Activated naive CD4-positive, alpha-beta T cell treated with anti-CD3 and anti-CD28 coated beads, Interleukin-2, amount 50 U/mL, for 24 hours (primary cell): ENCODE data around the gene SAMHD1.

Experiments used
- H3K27ac Mint-ChIP-seq: one replicate; pipeline ENCODE4 v1.8.0; 2021; ENCODE audit warnings: mild to moderate bottlenecking, mixed read lengths
- H3K27me3 Mint-ChIP-seq: one replicate; pipeline ENCODE4 v1.8.0; 2021; ENCODE audit warnings: mixed read lengths
- H3K36me3 Mint-ChIP-seq: one replicate; pipeline ENCODE4 v1.8.0; 2021; ENCODE audit warnings: mixed read lengths
- H3K4me1 Mint-ChIP-seq: one replicate; pipeline ENCODE4 v1.8.0; 2021; ENCODE audit warnings: mixed read lengths
- H3K4me3 Mint-ChIP-seq: one replicate; pipeline ENCODE4 v1.8.0; 2021; ENCODE audit warnings: mild to moderate bottlenecking, mixed read lengths
- H3K9me3 Mint-ChIP-seq: one replicate; pipeline ENCODE4 v1.8.0; 2021; ENCODE audit warnings: mixed read lengths

The SAMHD1 gene

DNA sequence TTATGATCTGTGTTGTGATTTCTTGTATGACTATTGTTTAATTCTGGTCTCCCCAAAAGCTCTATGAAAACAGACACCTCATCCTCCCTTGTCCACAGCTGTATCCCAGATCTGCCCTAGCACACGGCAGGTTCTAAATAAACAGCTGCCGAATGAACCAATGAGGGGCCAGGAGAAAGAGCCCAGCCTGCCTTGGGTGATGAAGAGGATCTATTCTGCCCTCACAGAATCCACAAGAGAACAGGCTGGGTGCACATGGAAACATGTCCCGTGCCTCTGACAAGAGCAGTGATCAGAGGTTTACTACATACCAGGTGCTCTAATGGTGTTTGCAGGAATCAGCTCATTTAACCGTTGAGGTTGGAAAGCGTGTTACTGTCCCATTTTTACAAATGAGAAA, 91.2 kb downstream of the SAMHD1 start:
- Mint-ChIP-seq H3K4me1 (peaks cover 22% of the 10 kb centered on the region), H3K27ac (no peak overlapping the region), H3K4me3 (no peak overlapping the region), H3K27me3 (peaks cover 7% of the 10 kb centered on the region), H3K9me3 (no peaks in the 10 kb centered on the region), H3K36me3 (no peaks in the 10 kb centered on the region)

DNA sequence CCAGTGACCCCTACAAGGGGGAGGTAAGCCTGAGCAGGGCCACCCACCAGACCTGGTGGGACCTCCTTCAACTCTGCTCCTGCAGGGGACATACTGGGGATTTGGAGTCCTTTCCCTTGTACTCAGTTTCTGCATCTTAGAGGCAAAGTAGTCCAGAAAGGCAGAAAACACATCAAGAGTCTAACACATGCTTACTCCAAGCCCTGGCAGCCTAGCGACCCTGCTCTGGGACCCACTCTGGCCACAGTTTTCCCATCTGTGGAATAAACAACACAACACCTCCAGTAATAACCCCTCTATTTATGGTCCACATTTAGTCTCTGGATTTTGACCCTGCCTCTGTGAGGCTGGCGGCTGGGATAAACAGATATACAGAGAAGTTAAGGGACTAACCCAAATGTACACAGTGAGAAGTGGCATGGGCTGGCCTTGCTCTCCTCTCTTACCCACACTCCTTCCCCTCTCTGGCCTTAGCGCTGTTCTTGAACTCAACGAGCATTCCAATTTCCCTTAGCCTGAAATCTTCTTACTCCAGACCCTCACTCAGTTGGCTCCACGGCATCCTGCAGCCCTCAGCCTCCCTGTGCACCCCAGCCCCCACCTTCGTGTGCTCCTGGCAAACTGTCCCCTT, 91.7 kb downstream of the SAMHD1 start:
- Mint-ChIP-seq H3K4me1 (peaks cover 17% of the 10 kb centered on the region), H3K27me3 (peaks cover 3% of the 10 kb centered on the region), H3K4me3 (no peak overlapping the region), H3K9me3 (no peaks in the 10 kb centered on the region), H3K27ac (no peak overlapping the region), H3K36me3 (no peaks in the 10 kb centered on the region)

GRCh38 chr20:36859282-36859555, 92.3 kb downstream of the SAMHD1 start:
- no peak overlapping the region for H3K27ac Mint-ChIP-seq
- H3K36me3 Mint-ChIP-seq: no peaks in the 10 kb centered on the region
- H3K4me3 Mint-ChIP-seq: no peak overlapping the region
- peaks cover 16% of the 10 kb centered on the region for H3K4me1 Mint-ChIP-seq
- no peaks in the 10 kb centered on the region for H3K9me3 Mint-ChIP-seq
- H3K27me3 Mint-ChIP-seq: peaks cover 2% of the 10 kb centered on the region

DNA sequence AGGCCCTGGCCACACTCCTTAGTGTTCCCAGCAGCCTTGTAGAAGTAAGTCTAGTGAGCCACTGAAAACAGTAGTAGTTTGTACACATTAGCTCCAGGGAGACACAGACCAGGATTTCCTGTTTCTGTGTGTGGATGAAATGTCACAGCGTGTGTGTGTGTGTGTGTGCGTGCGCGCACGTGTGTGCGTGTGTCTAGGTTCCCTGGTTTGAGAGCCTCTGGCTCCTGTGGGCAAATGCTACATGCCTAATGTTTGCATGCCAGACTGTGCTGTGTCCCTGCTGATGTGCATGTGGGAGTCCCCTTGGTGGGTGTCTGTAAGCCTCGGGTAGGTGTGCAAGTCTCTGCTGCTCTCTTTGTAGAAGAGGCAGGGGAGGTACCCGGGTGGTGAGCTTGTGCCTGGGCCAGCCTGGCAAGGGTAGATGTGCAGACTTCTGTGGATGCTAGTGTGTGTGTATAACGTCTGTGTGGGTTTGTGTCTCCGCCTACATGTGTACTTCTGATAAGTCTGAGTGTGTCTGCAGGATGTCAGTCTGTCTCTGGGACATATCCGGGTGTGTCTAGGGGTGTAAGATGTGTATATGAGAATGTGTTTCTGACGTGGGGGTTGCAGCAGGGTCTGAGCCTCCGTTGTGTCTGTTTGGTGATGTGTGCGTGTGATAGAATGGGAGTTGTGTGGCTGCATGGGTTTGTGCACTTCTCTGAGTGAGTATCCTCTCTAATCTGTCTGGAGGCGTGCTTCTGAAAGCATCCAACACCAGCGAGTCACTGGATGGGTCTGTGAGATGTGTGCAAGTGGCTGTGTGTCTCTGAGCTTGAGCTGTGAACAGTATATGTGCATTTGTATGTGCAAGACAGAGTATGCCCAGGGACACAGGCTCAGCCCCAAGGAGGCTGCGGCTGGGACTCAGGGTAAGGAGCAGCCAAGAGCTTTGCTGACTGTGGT, 94.5 kb downstream of the SAMHD1 start:
- H3K4me1 Mint-ChIP-seq: peaks cover 16% of the 10 kb centered on the region
- peak overlapping the region; percentile 1 for H3K4me3 Mint-ChIP-seq
- peaks cover 2% of the 10 kb centered on the region for H3K27me3 Mint-ChIP-seq
- H3K36me3 Mint-ChIP-seq: no peaks in the 10 kb centered on the region
- H3K27ac Mint-ChIP-seq: no peak overlapping the region
- no peaks in the 10 kb centered on the region for H3K9me3 Mint-ChIP-seq

GRCh38 chr20:36856195-36856594, 95.3 kb downstream of the SAMHD1 start:
- Mint-ChIP-seq H3K9me3 (no peaks in the 10 kb centered on the region), H3K4me3 (no peak overlapping the region), H3K27me3 (peaks cover under 1% of the 10 kb centered on the region), H3K27ac (no peak overlapping the region), H3K4me1 (peaks cover 16% of the 10 kb centered on the region), H3K36me3 (no peaks in the 10 kb centered on the region)

- Mint-ChIP-seq H3K27me3 (no peaks in the 10 kb centered on the region), H3K9me3 (no peaks in the 10 kb centered on the region), H3K36me3 (no peaks in the 10 kb centered on the region), H3K4me1 (peaks cover 16% of the 10 kb centered on the region), H3K4me3 (no peak overlapping the region), H3K27ac (no peak overlapping the region)
Measured at GRCh38 chr20:36855241-36855657, 96.3 kb downstream of the SAMHD1 start.

DNA sequence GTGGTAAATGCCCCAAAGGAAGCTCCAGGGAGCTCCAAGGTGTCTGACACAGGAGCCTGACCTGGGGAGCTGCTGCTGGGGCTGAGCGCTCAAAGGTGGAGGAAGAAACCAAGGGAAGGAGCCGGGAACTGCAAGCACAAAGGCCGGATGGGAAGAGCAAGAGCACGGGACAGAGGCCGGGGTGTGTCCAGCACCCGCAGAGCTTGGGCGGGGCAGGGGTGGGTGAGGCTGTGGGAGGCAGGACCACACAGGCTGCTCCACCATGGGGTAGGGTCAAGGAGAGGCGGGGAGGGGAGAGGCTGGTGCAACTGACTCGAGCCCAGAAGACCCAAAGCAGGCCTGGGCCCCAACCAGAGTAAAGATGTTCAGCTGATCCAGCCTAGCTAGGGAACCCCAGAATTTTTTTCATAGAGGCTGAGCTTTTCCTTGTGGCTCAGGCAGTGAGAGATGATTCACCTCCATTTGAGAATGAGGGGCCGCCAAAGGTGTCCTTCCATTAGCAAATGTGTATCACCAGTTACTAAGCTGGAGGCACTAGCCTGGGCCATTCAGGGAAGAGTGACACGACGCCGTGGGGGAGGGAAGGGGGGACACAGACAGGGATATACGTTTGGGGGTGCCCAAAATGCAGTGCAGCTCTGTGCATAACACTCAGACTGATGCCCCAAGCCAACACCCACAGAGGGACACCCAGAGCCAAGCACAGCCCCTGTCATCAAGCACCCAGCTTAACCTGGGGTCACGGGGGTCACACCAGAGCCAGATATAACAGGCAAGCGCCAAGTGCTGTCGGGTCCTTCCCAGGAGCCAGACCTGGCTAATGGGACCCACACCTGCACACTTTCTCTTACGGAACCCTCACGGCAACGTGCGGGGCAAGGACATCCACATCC, 96.9 kb downstream of the SAMHD1 start:
- H3K4me3 Mint-ChIP-seq: no peak overlapping the region
- H3K4me1 Mint-ChIP-seq: peaks cover 16% of the 10 kb centered on the region
- no peaks in the 10 kb centered on the region for H3K9me3 Mint-ChIP-seq
- H3K27ac Mint-ChIP-seq: no peak overlapping the region
- no peaks in the 10 kb centered on the region for H3K27me3 Mint-ChIP-seq
- no peaks in the 10 kb centered on the region for H3K36me3 Mint-ChIP-seq

DNA sequence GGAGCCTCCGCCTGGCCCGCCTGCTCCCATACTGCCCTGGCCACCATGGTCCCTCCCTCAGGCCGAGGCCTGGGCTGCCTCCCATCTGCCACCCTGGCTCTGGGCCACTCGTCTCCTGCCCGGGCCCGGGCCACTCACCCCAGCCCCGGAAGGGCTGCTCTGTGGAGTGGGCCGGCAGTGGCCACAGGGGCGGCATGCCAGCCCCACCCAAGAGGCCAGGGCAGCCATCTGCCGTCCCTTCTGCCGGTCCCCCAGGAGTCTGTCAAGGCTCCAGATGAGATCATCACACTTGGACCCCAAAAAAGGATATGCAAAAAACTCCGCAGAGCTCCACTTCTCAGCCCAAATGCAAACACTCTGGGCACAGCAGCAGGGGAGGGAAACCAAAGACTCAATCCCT, 99.3 kb downstream of the SAMHD1 start:
- Mint-ChIP-seq H3K4me3 (no peak overlapping the region), H3K36me3 (no peaks in the 10 kb centered on the region), H3K4me1 (peaks cover 13% of the 10 kb centered on the region), H3K27ac (no peak overlapping the region), H3K27me3 (no peaks in the 10 kb centered on the region), H3K9me3 (no peaks in the 10 kb centered on the region)

DNA sequence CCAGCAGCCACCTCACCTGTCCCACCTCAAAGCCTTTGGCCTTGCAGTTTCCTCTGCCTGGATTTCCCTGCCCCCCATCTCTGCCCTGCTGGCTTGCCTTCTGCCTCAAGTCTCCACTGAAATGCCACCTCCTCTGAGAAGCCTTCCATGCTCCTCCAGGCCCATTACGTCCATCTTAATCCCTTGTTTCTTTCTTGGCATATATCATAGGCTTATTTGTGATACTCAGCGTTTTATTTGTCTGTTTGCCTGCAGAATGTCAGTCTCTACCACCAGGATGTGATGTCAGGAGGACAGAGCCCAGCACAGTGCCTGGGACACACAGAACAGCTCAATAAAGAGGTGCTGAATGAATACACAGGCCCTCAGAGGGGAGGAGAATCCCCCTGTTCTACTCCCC, 100.0 kb downstream of the SAMHD1 start:
- H3K27ac Mint-ChIP-seq: no peak overlapping the region
- H3K36me3 Mint-ChIP-seq: no peaks in the 10 kb centered on the region
- no peaks in the 10 kb centered on the region for H3K27me3 Mint-ChIP-seq
- H3K9me3 Mint-ChIP-seq: no peaks in the 10 kb centered on the region
- peaks cover 6% of the 10 kb centered on the region for H3K4me1 Mint-ChIP-seq
- H3K4me3 Mint-ChIP-seq: no peak overlapping the region

DNA sequence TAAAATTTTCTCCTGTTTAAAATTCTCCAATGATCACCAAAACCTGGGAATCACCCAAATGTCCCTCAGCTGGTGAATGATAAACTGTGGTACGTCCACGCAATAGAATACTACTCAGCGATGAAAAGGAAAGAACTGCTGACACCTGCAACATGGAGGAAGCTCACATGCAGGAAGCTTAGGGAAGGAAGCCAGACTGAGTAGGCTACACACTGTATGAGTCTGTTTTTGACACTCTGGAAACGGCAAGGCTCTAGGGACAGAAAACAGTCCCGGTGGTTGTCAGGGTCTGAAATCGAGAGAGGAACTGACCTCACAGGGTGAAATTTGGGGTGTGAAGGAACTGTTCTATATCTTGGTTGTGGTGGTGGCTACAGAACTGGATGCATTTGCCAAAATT, 100.7 kb downstream of the SAMHD1 start:
- no peaks in the 10 kb centered on the region for H3K27me3 Mint-ChIP-seq
- H3K4me3 Mint-ChIP-seq: no peak overlapping the region
- H3K9me3 Mint-ChIP-seq: no peaks in the 10 kb centered on the region
- H3K4me1 Mint-ChIP-seq: no peaks in the 10 kb centered on the region
- H3K36me3 Mint-ChIP-seq: no peaks in the 10 kb centered on the region
- H3K27ac Mint-ChIP-seq: no peak overlapping the region

GRCh38 chr20:36849333-36850065, 102.0 kb downstream of the SAMHD1 start:
- H3K4me3 Mint-ChIP-seq: no peak overlapping the region
- no peaks in the 10 kb centered on the region for H3K9me3 Mint-ChIP-seq
- H3K4me1 Mint-ChIP-seq: no peaks in the 10 kb centered on the region
- no peaks in the 10 kb centered on the region for H3K27me3 Mint-ChIP-seq
- no peak overlapping the region for H3K27ac Mint-ChIP-seq
- H3K36me3 Mint-ChIP-seq: no peaks in the 10 kb centered on the region

GRCh38 chr20:36848677-36849076, 102.8 kb downstream of the SAMHD1 start:
- Mint-ChIP-seq H3K4me1 (peaks cover 1% of the 10 kb centered on the region), H3K4me3 (no peak overlapping the region), H3K36me3 (no peaks in the 10 kb centered on the region), H3K9me3 (no peaks in the 10 kb centered on the region), H3K27ac (no peak overlapping the region), H3K27me3 (no peaks in the 10 kb centered on the region)

DNA sequence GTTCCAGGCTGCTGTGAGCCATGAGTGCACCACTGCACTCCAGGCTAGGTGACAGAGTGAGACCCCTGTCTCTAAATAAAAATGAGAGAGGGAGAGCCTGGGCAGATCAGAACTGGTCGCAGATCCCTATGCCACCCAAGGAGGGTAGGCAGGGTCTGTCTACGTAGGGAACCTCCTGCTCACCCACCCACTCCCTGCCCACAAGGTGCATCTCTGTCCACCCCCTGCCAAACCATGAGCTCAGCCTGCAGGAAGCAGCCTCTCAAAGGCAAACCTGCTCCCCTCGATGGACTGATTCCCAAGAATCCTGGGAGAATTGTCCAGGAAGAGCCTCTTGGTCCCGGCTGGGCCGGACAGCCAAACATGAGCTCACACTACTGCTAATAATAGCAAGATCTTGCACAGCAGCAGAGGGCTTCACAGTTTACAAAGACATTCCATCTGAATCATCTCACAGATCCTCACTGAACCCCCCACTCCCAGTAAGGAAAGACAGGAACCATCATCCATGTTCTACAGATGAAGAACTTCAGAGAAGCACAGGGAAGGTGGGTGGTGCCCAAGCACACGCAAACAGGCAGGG, 103.3 kb downstream of the SAMHD1 start:
- H3K27ac Mint-ChIP-seq: no peak overlapping the region

GRCh38 chr20:36847710-36848040, 103.8 kb downstream of the SAMHD1 start:
- H3K4me1 Mint-ChIP-seq: peaks cover 9% of the 10 kb centered on the region
- no peaks in the 10 kb centered on the region for H3K27me3 Mint-ChIP-seq
- no peaks in the 10 kb centered on the region for H3K9me3 Mint-ChIP-seq
- H3K4me3 Mint-ChIP-seq: no peak overlapping the region
- no peaks in the 10 kb centered on the region for H3K36me3 Mint-ChIP-seq
- H3K27ac Mint-ChIP-seq: no peak overlapping the region

More for the DNA sequence above, 103.3 kb downstream of the SAMHD1 start:
- peaks cover 6% of the 10 kb centered on the region for H3K4me1 Mint-ChIP-seq
- no peaks in the 10 kb centered on the region for H3K27me3 Mint-ChIP-seq
- no peaks in the 10 kb centered on the region for H3K9me3 Mint-ChIP-seq
- H3K4me3 Mint-ChIP-seq: no peak overlapping the region
- H3K36me3 Mint-ChIP-seq: no peaks in the 10 kb centered on the region
